Chondrocyte (in vitro differentiated cells): ENCODE measurements around the gene PSKH1. TPM values are rescaled to one million over a fixed set of nuclear protein-coding genes. Genes with fewer than 3 reads are reported as not detected.

Source experiments
- DNase-seq: peaks from one replicate; pipeline ENCODE4 v3.0.0; 2021; ENCODE audit warnings: mixed read lengths, low spot score
- H3K27ac Mint-ChIP-seq: one replicate; pipeline ENCODE4 v1.8.0; 2021; ENCODE audit warnings: mild to moderate bottlenecking, moderate library complexity, mixed read lengths; ENCODE audit not compliant: unreplicated experiment
- H3K27me3 Mint-ChIP-seq: 2 replicates; pipeline ENCODE4 v1.8.0; 2021; ENCODE audit warnings: low read depth, mixed read lengths
- H3K36me3 Mint-ChIP-seq: 2 replicates; pipeline ENCODE4 v1.8.0; 2021; ENCODE audit warnings: low read depth, mixed read lengths
- H3K4me1 Mint-ChIP-seq: 2 replicates; pipeline ENCODE4 v1.8.0; 2021; ENCODE audit warnings: low read depth, mild to moderate bottlenecking, mixed read lengths
- H3K4me3 Mint-ChIP-seq: one replicate; pipeline ENCODE4 v1.8.0; 2021; ENCODE audit warnings: mild to moderate bottlenecking, moderate library complexity, mixed read lengths; ENCODE audit not compliant: unreplicated experiment
- H3K9me3 Mint-ChIP-seq: 2 replicates; pipeline ENCODE4 v1.8.0; 2021; ENCODE audit warnings: low read depth, mixed read lengths
- CTCF ChIP-seq: fragments of 200-600 bp; sonication (generic); IDR thresholded peaks from 2 replicates; pipeline ENCODE4 v1.5.0; 2021; ENCODE audit warnings: antibody characterized with exemption, mild to moderate bottlenecking, moderate library complexity
- total RNA-seq: library from RNA; stranded (reverse); gene quantifications from 3 replicates; pipeline ENCODE4 v1.2.1, GENCODE V29; 2021

The PSKH1 gene
- total RNA-seq, 1 donor from 2014 or later = 35.9 TPM

GRCh38 chr16:67888331-67888730 lies 4.7 kb upstream of the PSKH1 start:
- H3K27me3 Mint-ChIP-seq = no peaks in the 10 kb centered on the region
- H3K36me3 Mint-ChIP-seq = peaks cover 10% of the 10 kb centered on the region
- no peak for DNase-seq
- peaks cover 13% of the 10 kb centered on the region for H3K4me1 Mint-ChIP-seq
- TF ChIP-seq CTCF = no peak
- H3K27ac Mint-ChIP-seq = no peak overlapping the region
- no peak overlapping the region for H3K4me3 Mint-ChIP-seq
- no peaks in the 10 kb centered on the region for H3K9me3 Mint-ChIP-seq

GRCh38 chr16:67892375-67892774 lies 679 bp upstream of the PSKH1 start:
- Mint-ChIP-seq H3K9me3 (no peaks in the 10 kb centered on the region), H3K27me3 (no peaks in the 10 kb centered on the region), H3K4me3 (peak overlapping the region; percentile 74)

GRCh38 chr16:67893743-67894399 lies 817 bp downstream of the PSKH1 start:
- peaks cover 35% of the 10 kb centered on the region for H3K4me1 Mint-ChIP-seq
- TF ChIP-seq CTCF = no peak

More at GRCh38 chr16:67892375-67892774, 679 bp upstream of the PSKH1 start:
- H3K27ac Mint-ChIP-seq = peak overlapping the region; percentile 91
- H3K4me1 Mint-ChIP-seq = peaks cover 32% of the 10 kb centered on the region
- no peak for TF ChIP-seq CTCF
- no peak for DNase-seq
- no peaks in the 10 kb centered on the region for H3K36me3 Mint-ChIP-seq

GRCh38 chr16:67897231-67897630 lies 4.2 kb downstream of the PSKH1 start:
- no peaks in the 10 kb centered on the region for H3K9me3 Mint-ChIP-seq
- peaks cover 34% of the 10 kb centered on the region for H3K4me1 Mint-ChIP-seq
- H3K27ac Mint-ChIP-seq = peak overlapping the region; percentile 90
- no peaks in the 10 kb centered on the region for H3K27me3 Mint-ChIP-seq
- no peaks in the 10 kb centered on the region for H3K36me3 Mint-ChIP-seq
- no peak for DNase-seq
- TF ChIP-seq CTCF = no peak
- no peak overlapping the region for H3K4me3 Mint-ChIP-seq

More at GRCh38 chr16:67893743-67894399, 817 bp downstream of the PSKH1 start:
- no peaks in the 10 kb centered on the region for H3K27me3 Mint-ChIP-seq
- H3K9me3 Mint-ChIP-seq = no peaks in the 10 kb centered on the region
- peak overlapping the region; percentile 90 for H3K4me3 Mint-ChIP-seq
- no peak for DNase-seq
- H3K36me3 Mint-ChIP-seq = no peaks in the 10 kb centered on the region
- H3K27ac Mint-ChIP-seq = peak overlapping the region; percentile 95

- Mint-ChIP-seq H3K9me3 (no peaks in the 10 kb centered on the region), H3K27ac (no peak overlapping the region), H3K27me3 (no peaks in the 10 kb centered on the region), H3K4me1 (peaks cover 12% of the 10 kb centered on the region), H3K36me3 (peaks cover 5% of the 10 kb centered on the region), H3K4me3 (no peak overlapping the region)
- DNase-seq = no peak
- TF ChIP-seq CTCF = no peak
Measured at GRCh38 chr16:67901734-67902133, 8.7 kb downstream of the PSKH1 start.
